ENCODE data around the gene AP1M1. TPM values are rescaled to one million over a fixed set of nuclear protein-coding genes. Genes with fewer than 3 reads are reported as not detected.

Gene AP1M1
- total RNA-seq, 4 donors from 2014 or later = 84.9 to 108 (median 88.4) TPM

- TF ChIP-seq, protein P1, sequence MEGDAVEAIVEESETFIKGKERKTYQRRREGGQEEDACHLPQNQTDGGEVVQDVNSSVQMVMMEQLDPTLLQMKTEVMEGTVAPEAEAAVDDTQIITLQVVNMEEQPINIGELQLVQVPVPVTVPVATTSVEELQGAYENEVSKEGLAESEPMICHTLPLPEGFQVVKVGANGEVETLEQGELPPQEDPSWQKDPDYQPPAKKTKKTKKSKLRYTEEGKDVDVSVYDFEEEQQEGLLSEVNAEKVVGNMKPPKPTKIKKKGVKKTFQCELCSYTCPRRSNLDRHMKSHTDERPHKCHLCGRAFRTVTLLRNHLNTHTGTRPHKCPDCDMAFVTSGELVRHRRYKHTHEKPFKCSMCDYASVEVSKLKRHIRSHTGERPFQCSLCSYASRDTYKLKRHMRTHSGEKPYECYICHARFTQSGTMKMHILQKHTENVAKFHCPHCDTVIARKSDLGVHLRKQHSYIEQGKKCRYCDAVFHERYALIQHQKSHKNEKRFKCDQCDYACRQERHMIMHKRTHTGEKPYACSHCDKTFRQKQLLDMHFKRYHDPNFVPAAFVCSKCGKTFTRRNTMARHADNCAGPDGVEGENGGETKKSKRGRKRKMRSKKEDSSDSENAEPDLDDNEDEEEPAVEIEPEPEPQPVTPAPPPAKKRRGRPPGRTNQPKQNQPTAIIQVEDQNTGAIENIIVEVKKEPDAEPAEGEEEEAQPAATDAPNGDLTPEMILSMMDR (IDR thresholded peaks at IDR 0.05; ENCODE audit: low read depth) = no peak
Measured at GRCh38 chr19:16205205-16206045, 7.7 kb downstream of the AP1M1 start.

DNA sequence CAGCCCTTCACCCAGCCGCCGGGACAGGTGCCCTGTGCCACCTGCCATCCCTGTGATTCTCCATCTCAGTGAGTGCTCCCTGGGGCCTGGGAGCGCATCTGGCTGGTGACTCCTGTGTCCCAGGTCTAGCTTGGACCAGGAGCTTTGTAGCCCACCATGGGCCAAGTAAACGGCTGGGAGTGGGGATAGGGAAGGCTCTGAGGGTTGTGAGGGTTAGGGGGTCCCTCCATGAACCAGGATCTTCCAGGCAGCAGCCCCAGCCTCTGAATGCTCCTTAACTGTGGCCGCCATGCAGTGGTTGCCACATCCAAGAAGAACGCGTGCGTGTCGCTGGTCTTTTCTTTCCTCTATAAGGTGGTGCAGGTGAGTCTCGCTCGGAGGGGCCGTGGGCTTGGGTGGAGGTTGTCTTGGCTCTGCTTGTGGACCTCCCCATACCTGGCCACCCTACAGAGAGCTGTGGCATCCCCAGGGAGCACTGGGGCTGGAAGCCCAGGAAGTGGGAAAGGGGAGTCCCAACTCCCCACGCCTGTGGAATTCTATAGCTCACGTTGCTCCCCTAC is 8.4 kb downstream of the AP1M1 start:
- TF ChIP-seq, protein P1 (IDR thresholded peaks at IDR 0.05; ENCODE audit: low read depth) = no peak

- TF ChIP-seq, protein P1 (IDR thresholded peaks at IDR 0.05; ENCODE audit: low read depth) = no peak
Measured at GRCh38 chr19:16206637-16207036, 8.9 kb downstream of the AP1M1 start.

GRCh38 chr19:16207063-16207462 is 9.4 kb downstream of the AP1M1 start:
- TF ChIP-seq, protein P1 (IDR thresholded peaks at IDR 0.05; ENCODE audit: low read depth) = no peak

GRCh38 chr19:16207490-16208025 is 9.8 kb downstream of the AP1M1 start:
- TF ChIP-seq, protein P1 (IDR thresholded peaks at IDR 0.05; ENCODE audit: low read depth) = no peak

GRCh38 chr19:16208064-16208759 is 10.5 kb downstream of the AP1M1 start:
- TF ChIP-seq, protein P1 (IDR thresholded peaks at IDR 0.05; ENCODE audit: low read depth) = no peak

Measured in subcutaneous adipose tissue (tissue), 4 donors.